Erythroblast (primary cell): ENCODE results near the gene SDF4.

Source experiments
- DNase-seq, 2 experiments: peaks; one replicate each; lab custom pipeline; 2025; lab: John Stamatoyannopoulos, UW
- GATA1 ChIP-seq: IDR thresholded peaks from 2 replicates; pipeline ENCODE4 v1.6.1; 2011; ENCODE audit warnings: low read depth, mild to moderate bottlenecking, control low read depth, low read length, moderate library complexity
- POLR2A ChIP-seq: IDR thresholded peaks from 2 replicates; pipeline ENCODE4 v1.6.1; 2011; ENCODE audit warnings: mild to moderate bottlenecking, low read length

Gene SDF4, protein sequence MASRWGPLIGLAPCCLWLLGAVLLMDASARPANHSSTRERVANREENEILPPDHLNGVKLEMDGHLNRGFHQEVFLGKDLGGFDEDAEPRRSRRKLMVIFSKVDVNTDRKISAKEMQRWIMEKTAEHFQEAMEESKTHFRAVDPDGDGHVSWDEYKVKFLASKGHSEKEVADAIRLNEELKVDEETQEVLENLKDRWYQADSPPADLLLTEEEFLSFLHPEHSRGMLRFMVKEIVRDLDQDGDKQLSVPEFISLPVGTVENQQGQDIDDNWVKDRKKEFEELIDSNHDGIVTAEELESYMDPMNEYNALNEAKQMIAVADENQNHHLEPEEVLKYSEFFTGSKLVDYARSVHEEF

DNA sequence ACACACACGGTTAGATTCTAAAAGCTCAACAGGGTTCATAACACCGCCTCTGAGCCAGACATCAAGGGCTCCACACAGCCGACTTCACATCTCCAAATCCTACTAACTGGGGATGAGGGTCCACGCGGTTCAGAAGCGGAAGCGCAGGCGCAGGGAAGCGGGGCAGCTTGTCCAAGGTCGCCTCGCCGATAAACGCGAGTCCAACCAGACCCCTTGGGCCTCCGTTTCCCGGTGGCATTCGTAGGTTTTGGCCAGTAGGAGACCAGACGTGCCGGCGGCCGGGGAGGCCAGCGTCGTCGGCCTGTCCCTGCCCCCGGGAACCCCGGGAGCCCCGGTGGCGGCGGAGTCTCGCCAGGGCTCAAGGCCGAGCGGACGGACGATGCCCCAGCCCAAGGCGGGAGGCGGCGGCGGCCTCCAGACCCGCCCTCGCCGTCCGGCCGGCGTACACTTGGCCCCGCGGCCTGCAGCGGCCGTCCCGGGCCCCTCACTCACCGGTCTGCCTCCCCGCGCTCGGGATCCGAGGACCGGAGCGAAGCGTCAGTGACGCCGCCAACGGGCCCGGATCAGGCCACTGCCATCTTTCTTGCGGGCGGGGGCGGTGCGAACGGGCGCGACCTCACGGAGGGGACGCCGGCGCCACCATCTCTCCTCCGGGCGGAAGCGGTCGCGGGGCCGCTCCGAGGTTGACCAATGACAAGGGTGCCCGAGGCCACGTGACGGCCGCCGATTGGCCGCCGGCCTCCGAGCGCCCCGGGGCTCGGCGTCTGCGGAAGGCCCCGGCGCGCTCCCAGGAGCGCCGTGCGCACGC, at the start of gene SDF4:
Gene SDF4 (minus strand): TSS at position 602 of the 808 bp plus-strand sequence. CDS start 3,229 bp downstream, outside the sequence.
- TF ChIP-seq GATA1 (no peak), POLR2A (peak; percentile 75)
- peak; percentile 98 to 99 for DNase-seq

- DNase-seq, result no peak
- no peak for TF ChIP-seq GATA1
- no peak for TF ChIP-seq POLR2A
Observed at GRCh38 chr1:1280782-1281481, 49.1 kb upstream of the SDF4 start.

DNA sequence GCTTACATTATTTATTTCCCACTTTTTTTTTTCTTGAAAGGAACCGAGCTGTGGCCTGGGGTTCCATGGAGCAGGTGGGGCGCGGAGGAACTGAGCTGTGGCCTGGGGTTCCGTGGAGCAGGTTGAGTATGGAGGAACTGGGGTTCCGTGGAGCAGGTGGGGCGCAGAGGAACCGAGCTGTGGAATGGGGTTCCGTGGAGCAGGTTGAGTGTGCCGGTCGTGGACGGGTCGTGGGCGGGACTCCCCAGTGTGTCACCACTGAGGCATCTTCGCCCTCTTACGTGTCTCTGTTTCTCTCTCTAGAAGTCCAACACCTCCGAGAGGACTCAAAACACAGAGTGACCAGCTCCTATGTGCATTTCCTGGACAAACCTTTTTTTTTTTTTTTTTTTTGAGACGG, 47.2 kb upstream of the SDF4 start:
- TF ChIP-seq GATA1, result no peak
- TF ChIP-seq POLR2A, result no peak
- DNase-seq, result no peak

GRCh38 chr1:1278620-1279019, 46.8 kb upstream of the SDF4 start:
- no peak for TF ChIP-seq GATA1
- no peak for DNase-seq

DNA sequence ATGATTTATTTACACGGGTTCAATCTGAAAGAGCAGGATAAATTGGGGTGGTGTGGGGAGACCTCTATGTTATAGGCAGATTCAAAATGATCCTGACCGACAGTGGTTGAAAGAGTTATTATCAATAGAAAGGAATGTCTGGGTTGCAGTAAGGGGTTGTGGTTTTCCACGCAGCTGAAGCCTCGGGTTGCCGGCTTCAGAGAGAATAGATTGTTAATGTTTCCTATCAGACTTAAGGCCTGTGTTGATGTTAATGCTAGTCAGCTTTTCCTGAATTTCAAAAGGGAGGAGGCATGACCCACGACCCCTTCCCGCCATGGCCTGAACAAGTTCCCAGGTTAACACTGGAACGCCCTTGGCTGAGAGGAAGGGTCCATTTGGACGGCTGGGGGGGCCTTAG, 44.0 kb upstream of the SDF4 start:
- TF ChIP-seq GATA1 (no peak), POLR2A (no peak)
- DNase-seq, result no peak

- TF ChIP-seq GATA1, result no peak
- TF ChIP-seq POLR2A, result no peak
Observed at GRCh38 chr1:1274931-1275431, 43.2 kb upstream of the SDF4 start.

GRCh38 chr1:1274299-1274930, 42.6 kb upstream of the SDF4 start:
- no peak for DNase-seq

More at GRCh38 chr1:1274931-1275431, 43.2 kb upstream of the SDF4 start:
- no peak for DNase-seq

DNA sequence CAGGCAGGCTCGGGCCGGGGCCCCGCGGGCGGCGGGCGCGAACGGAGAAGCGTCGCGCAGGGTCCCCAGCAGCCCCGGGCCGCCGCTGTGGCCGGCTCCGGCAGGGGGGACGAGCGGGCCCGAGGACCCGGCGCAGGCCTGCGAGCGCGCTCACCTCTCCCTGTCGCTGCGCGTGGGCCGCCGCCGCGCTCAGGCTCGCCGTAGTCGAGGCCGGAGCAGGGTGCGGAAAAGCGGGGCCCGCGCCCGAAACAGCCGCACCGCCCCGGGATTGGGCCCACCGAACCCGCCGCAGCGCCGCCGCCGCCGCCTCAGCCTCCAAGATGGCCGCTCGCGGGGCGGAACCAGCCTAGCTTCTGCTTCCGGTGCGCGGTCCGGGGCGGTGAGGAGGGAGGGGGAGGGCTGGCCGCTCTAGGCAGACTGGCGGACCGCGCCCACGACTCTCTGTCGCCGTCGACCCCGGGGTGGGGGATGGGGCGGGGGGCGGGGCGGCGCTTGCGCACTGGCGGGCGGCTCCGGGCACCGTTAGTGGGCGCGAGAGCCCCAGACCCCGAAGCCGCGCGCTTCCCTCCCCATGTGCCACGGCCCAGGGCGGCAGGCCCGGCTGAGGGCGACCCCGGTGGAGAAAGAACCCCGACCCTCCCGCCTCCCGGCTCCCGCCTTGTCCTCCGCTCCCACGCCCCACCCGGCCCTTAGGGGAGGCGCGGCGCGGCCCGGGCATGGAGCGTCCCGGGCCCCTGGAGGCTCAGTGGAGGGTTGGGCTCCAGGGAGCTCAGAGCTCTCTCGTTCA, 41.9 kb upstream of the SDF4 start, which contains the start of gene UBE2J2:
Gene UBE2J2 (minus strand): TSS at position 343 of the 787 bp plus-strand sequence. CDS start 5,862 bp downstream, outside the sequence.
- no peak for TF ChIP-seq GATA1
- TF ChIP-seq POLR2A, result peak; percentile 28
- DNase-seq, result peak; percentile 96

More at GRCh38 chr1:1274299-1274930, 42.6 kb upstream of the SDF4 start:
- TF ChIP-seq POLR2A (no peak), GATA1 (no peak)

- no peak for TF ChIP-seq POLR2A
- TF ChIP-seq GATA1, result no peak
- peak; percentile 48 to 61 for DNase-seq
Observed at GRCh38 chr1:1273209-1273511, 41.4 kb upstream of the SDF4 start.

DNA sequence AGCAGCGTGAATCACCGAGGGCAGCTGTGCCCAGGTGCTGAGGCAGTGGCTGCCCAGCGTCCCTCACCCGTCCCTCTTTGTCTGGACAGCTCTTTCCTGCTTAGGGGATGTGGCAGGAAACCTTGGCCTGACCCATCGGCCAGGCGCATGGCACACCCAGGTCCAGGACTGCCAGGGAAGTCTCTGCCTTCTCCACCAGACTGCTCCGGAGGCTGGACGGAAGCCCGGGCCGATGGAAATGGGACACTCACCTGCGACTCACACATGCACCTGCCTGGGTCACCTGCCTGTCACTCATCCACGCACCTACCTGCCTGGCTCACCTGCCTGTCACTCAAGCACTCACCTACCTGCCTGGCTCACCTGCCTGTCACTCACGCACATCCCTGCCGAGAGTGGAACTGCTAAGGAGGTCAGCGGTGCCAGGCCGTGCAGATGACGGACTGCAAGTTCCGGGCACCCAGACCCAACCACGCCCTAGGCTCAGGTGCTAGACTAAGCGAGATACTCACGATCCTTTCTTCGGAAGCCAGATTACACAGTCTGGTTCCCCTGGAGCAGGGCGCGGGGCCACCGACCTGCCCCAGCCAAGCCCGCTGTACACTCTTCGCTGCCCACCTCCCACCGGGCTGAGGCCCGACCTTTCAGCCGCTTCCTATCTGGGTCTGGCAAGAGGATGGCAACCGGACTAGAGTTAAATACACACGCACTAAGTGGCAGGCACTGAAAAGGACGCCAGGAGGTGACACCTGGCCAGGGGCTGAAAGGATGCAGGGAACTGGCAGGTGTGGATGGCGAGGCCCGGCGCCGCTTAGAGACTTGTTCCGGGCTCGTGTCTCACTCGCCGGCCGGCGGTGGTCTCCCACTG, 40.8 kb upstream of the SDF4 start:
- TF ChIP-seq POLR2A (no peak), GATA1 (no peak)
- no peak for DNase-seq

DNA sequence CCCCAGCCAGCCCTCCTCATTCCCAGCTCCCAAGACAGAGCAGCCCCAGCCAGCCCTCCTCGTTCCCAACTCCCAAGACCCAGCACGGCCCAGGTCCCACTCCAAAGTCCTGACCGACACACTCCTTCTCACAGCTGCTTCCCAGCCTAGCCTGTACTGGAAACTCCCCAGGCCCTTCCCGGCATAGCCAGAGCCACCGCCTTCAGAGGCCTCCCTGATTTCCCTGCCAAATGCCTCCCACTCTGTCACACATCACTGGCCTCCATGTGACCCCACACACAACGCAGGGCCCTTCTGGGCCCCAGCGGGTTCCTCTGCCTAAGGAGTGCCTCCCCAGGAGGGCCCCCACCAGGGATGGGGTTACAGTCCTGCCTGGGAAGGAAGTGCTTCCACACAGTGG, 39.0 kb upstream of the SDF4 start:
- TF ChIP-seq GATA1, result no peak
- no peak for TF ChIP-seq POLR2A
- no peak for DNase-seq
